Activated T-helper 1 cell treated with anti-CD3 and anti-CD28 coated beads, Interleukin-12 subunit alpha, Interleukin-12 subunit beta, Interleukin-2, Interleukin-4 antibody, amounts not matched to agents 30 ng/mL and 10 ng/mL and 1 ng/mL, durations not matched to agents 14 hours and 24 hours and 36 hours (primary cell): ENCODE data around the gene OR1D5. TPM values are rescaled to one million over a fixed set of nuclear protein-coding genes. Genes with fewer than 3 reads are reported as not detected.
"Not testable (repeated sequence)": the region's sequence is repeated elsewhere in the genome, so short reads cannot be mapped to it uniquely, and the experiment has no call there.

Experiments
- DNase-seq: peaks from one replicate; pipeline ENCODE4 v3.0.0; 2021; ENCODE audit warnings: low spot score
- H3K27ac Mint-ChIP-seq: one replicate; pipeline ENCODE4 v1.8.0; 2021; ENCODE audit warnings: mild to moderate bottlenecking, mixed read lengths
- H3K27me3 Mint-ChIP-seq: one replicate; pipeline ENCODE4 v1.8.0; 2022; ENCODE audit warnings: mild to moderate bottlenecking, moderate library complexity, mixed read lengths; ENCODE audit not compliant: insufficient read depth
- H3K36me3 Mint-ChIP-seq: one replicate; pipeline ENCODE4 v1.8.0; 2021; ENCODE audit warnings: low read depth, mixed read lengths
- H3K4me1 Mint-ChIP-seq: one replicate; pipeline ENCODE4 v1.8.0; 2021; ENCODE audit warnings: low read depth, mixed read lengths
- H3K4me3 Mint-ChIP-seq: one replicate; pipeline ENCODE4 v1.8.0; 2021; ENCODE audit warnings: mild to moderate bottlenecking, moderate library complexity, mixed read lengths
- H3K9me3 Mint-ChIP-seq: one replicate; pipeline ENCODE4 v1.8.0; 2021; ENCODE audit warnings: mixed read lengths
- intact Hi-C: fragments of 100-400 bp; cut with micrococcal nuclease; formaldehyde crosslinking; loops from one replicate; pipeline ENCODE4 v1.15.1; 2024
- total RNA-seq: library from RNA; stranded (reverse); gene quantifications from 2 replicates; pipeline ENCODE4 v1.2.3, GENCODE V29; 2022

The OR1D5 gene, protein sequence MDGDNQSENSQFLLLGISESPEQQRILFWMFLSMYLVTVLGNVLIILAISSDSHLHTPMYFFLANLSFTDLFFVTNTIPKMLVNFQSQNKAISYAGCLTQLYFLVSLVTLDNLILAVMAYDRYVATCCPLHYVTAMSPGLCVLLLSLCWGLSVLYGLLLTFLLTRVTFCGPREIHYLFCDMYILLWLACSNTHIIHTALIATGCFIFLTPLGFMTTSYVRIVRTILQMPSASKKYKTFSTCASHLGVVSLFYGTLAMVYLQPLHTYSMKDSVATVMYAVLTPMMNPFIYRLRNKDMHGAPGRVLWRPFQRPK
- total RNA-seq: not detected in 2 replicates

GRCh38 chr17:3063507-3063906, at the start of gene OR1D5:
Gene OR1D5 (minus strand): TSS chr17:3063607. CDS start chr17:3063607, 0 bp downstream.
- H3K27me3 Mint-ChIP-seq, H3K9me3 Mint-ChIP-seq, H3K4me1 Mint-ChIP-seq, H3K36me3 Mint-ChIP-seq, H3K4me3 Mint-ChIP-seq, DNase-seq, H3K27ac Mint-ChIP-seq, intact Hi-C loops: not testable (repeated sequence)

- H3K9me3 Mint-ChIP-seq: no peaks in the 10 kb centered on the region
- DNase-seq: no peak
- H3K4me3 Mint-ChIP-seq: no peak within 1 kb of the TSS
- peaks cover 3% of the 10 kb centered on the region for H3K27me3 Mint-ChIP-seq
- H3K27ac Mint-ChIP-seq: no peak within 1 kb of the TSS
- no peaks in the 10 kb centered on the region for H3K4me1 Mint-ChIP-seq
- no peaks in the 10 kb centered on the region for H3K36me3 Mint-ChIP-seq
- intact Hi-C loops: no loop called here
Measured at GRCh38 chr17:3104322-3104721, 40.9 kb upstream of the OR1D5 start, which contains the start of gene OR1D2. Gene OR1D2 (minus strand): TSS chr17:3104422. CDS start chr17:3092996, 11,426 bp downstream.

DNA sequence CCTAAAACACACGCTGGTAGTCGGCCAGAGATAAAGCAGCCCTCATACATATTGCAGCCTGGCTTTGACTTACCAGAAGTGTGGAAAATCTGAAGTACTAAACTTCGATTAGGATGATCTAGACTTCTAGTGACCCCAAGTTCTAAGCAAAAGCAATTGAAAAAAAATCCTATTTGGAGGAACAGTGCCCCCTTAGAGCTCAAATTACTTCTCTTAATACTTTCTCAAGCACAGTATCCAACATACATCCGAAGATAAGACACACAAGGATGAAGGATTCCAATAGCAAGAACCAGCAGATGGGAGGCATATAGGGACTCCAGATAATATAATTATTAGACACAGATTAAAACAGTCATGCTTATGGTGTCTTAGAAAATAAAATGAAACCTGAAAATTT, 10.4 kb upstream of the OR1D5 start:
- DNase-seq, H3K9me3 Mint-ChIP-seq, H3K36me3 Mint-ChIP-seq, intact Hi-C loops, H3K27me3 Mint-ChIP-seq, H3K27ac Mint-ChIP-seq, H3K4me3 Mint-ChIP-seq, H3K4me1 Mint-ChIP-seq: not testable (repeated sequence)

GRCh38 chr17:3065192-3065591, 1.8 kb upstream of the OR1D5 start:
- H3K27me3 Mint-ChIP-seq, H3K36me3 Mint-ChIP-seq, H3K4me1 Mint-ChIP-seq, DNase-seq, H3K4me3 Mint-ChIP-seq, H3K27ac Mint-ChIP-seq, intact Hi-C loops, H3K9me3 Mint-ChIP-seq: not testable (repeated sequence)

DNA sequence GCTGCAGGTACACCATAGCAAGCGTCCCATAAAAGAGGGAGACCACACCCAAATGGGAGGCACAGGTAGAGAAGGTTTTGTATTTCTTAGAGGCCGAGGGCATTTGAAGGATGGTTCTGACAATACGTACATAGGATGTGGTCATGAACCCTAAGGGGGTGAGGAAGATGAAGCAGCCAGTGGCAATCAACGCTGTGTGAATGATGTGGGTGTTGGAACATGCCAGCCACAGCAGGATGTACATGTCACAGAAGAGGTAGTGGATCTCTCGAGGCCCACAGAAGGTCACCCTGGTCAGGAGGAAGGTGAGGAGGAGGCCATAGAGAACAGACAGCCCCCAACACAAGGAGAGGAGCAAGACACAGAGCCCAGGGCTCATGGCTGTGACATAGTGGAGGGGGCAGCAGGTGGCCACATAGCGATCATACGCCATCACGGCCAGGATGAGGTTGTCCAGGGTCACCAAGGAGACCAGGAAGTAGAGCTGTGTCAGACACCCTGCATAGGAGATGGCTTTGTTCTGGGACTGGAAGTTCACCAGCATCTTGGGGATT, 506 bp downstream of the OR1D5 start:
- intact Hi-C loops, DNase-seq, H3K9me3 Mint-ChIP-seq, H3K4me3 Mint-ChIP-seq, H3K27me3 Mint-ChIP-seq, H3K36me3 Mint-ChIP-seq, H3K4me1 Mint-ChIP-seq, H3K27ac Mint-ChIP-seq: not testable (repeated sequence)

DNA sequence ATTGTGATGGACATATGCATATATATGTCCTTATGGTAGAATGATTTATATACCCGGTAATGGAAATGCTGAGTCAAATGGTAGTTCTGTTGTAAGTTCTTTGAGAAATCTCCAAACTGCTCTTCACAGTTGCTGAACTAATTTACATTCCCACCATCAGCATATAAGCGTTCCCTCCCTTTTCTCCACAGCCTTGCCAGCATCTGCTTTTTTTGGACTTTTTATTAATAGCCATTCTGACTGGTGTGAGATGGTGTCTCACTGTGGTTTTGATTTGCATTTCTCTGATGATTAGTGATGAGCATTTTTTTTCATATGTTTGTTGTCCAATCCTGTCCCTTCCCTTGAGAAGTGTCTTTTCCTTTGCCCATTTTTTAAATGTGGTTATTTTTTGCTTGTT, 8.5 kb downstream of the OR1D5 start:
- H3K36me3 Mint-ChIP-seq, H3K27ac Mint-ChIP-seq, DNase-seq, intact Hi-C loops, H3K4me1 Mint-ChIP-seq, H3K9me3 Mint-ChIP-seq, H3K4me3 Mint-ChIP-seq, H3K27me3 Mint-ChIP-seq: not testable (repeated sequence)

- intact Hi-C loops: loop anchor here (5.0 kb wide), 1 partner anchor 588 kb away; the partner anchor contains the start of genes CTNS and SHPK
Measured at GRCh38 chr17:3049705-3050295, 13.6 kb downstream of the OR1D5 start.

DNA sequence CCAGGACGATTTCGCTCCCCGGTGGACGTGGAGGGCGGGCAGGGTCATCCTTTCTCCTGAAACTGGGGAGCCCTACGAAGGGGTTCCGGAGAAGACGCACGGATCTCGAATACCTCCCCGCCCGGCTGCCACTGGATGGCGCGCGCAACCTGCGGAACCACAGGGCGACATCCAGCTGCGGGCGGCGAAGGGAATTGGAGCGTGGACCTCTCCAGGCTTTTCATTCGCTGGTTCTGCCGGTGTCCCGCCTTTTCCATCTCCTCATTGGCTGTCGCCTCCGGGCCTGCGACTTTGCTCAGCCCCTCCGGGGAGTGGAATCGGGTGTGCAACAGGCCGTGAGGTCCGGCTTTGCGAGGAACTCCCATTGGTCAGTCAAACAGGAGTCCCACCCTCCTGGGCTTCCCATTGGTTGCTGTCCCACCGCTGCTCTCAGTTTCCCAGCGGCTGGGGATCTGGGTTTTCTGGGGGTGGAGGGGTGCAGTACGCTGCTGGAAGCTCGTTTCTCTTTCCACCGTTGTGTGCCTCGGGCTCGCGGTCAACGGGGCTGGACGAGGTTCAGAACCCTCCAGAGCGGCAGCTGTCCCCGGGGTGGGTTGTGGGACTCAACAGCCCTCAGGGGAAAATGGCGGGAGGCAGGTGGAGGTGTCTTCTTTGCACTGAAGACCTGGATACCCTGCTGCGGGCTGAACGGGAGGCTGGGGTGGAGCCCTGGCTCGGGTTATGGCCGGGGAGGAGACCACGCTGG, 14.5 kb downstream of the OR1D5 start:
- H3K4me1 Mint-ChIP-seq: peaks cover 5% of the 10 kb centered on the region
- intact Hi-C loops: loop anchor here (5.0 kb wide), 1 partner anchor 588 kb away; the partner anchor contains the start of genes CTNS and SHPK
- no peaks in the 10 kb centered on the region for H3K36me3 Mint-ChIP-seq
- H3K9me3 Mint-ChIP-seq: peaks cover 6% of the 10 kb centered on the region
- H3K4me3 Mint-ChIP-seq: peak overlapping the region; percentile 90
- H3K27me3 Mint-ChIP-seq: peaks cover 5% of the 10 kb centered on the region
- peak overlapping the region; percentile 84 for H3K27ac Mint-ChIP-seq
- DNase-seq: peak; percentile 86

More at GRCh38 chr17:3049705-3050295, 13.6 kb downstream of the OR1D5 start:
- peaks cover 5% of the 10 kb centered on the region for H3K27me3 Mint-ChIP-seq
- peak overlapping the region; percentile 90 for H3K4me3 Mint-ChIP-seq
- no peaks in the 10 kb centered on the region for H3K9me3 Mint-ChIP-seq
- no peak for DNase-seq
- peaks cover 5% of the 10 kb centered on the region for H3K4me1 Mint-ChIP-seq
- H3K27ac Mint-ChIP-seq: no peak overlapping the region
- no peaks in the 10 kb centered on the region for H3K36me3 Mint-ChIP-seq

- H3K27ac Mint-ChIP-seq: no peak overlapping the region
- intact Hi-C loops: loop anchor here (5.0 kb wide), 1 partner anchor 591 kb away; the partner anchor contains the start of genes CTNS and SHPK
Measured at GRCh38 chr17:3046753-3047152, 16.7 kb downstream of the OR1D5 start.

GRCh38 chr17:3043737-3044365, 19.6 kb downstream of the OR1D5 start:
- intact Hi-C loops: no loop called here
- Mint-ChIP-seq H3K4me1 (no peaks in the 10 kb centered on the region), H3K27me3 (peaks cover 7% of the 10 kb centered on the region), H3K4me3 (no peak overlapping the region), H3K27ac (no peak overlapping the region), H3K36me3 (no peaks in the 10 kb centered on the region), H3K9me3 (peaks cover 15% of the 10 kb centered on the region)
- no peak for DNase-seq

More at GRCh38 chr17:3046753-3047152, 16.7 kb downstream of the OR1D5 start:
- H3K9me3 Mint-ChIP-seq: peaks cover 15% of the 10 kb centered on the region
- H3K27me3 Mint-ChIP-seq: peaks cover 7% of the 10 kb centered on the region
- no peak for DNase-seq
- H3K4me3 Mint-ChIP-seq: no peak overlapping the region
- H3K4me1 Mint-ChIP-seq: peaks cover 5% of the 10 kb centered on the region
- no peaks in the 10 kb centered on the region for H3K36me3 Mint-ChIP-seq

- DNase-seq: no peak
- Mint-ChIP-seq H3K27ac (no peak overlapping the region), H3K4me1 (no peaks in the 10 kb centered on the region)
Measured at GRCh38 chr17:3040882-3041281, 22.5 kb downstream of the OR1D5 start.

GRCh38 chr17:3039736-3040135, 23.7 kb downstream of the OR1D5 start:
- no peaks in the 10 kb centered on the region for H3K36me3 Mint-ChIP-seq
- intact Hi-C loops: no loop called here
- peaks cover 2% of the 10 kb centered on the region for H3K27me3 Mint-ChIP-seq
- peaks cover 15% of the 10 kb centered on the region for H3K9me3 Mint-ChIP-seq
- DNase-seq: no peak
- H3K4me3 Mint-ChIP-seq: no peak overlapping the region
- no peaks in the 10 kb centered on the region for H3K4me1 Mint-ChIP-seq
- H3K27ac Mint-ChIP-seq: no peak overlapping the region

More at GRCh38 chr17:3040882-3041281, 22.5 kb downstream of the OR1D5 start:
- intact Hi-C loops: no loop called here
- Mint-ChIP-seq H3K9me3 (peaks cover 15% of the 10 kb centered on the region), H3K27me3 (peaks cover 4% of the 10 kb centered on the region), H3K4me3 (no peak overlapping the region), H3K36me3 (no peaks in the 10 kb centered on the region)
